Ishikawa (cell line): ENCODE measurements around the gene KRTAP16-1.

Experiments
- CEBPB ChIP-seq: IDR thresholded peaks from 2 replicates; pipeline ENCODE4 v1.6.1; 2012
- CREB1 ChIP-seq: IDR thresholded peaks from 2 replicates; pipeline ENCODE4 v1.6.1; 2012; ENCODE audit warnings: low read depth
- EP300 ChIP-seq: IDR thresholded peaks from 2 replicates; pipeline ENCODE4 v1.6.1; 2012; ENCODE audit warnings: borderline replicate concordance
- FOXM1 ChIP-seq: IDR thresholded peaks from 2 replicates; pipeline ENCODE4 v1.6.1; 2012; ENCODE audit warnings: low read depth, borderline replicate concordance
- MAX ChIP-seq: IDR thresholded peaks from 2 replicates; pipeline ENCODE4 v1.6.1; 2012
- RAD21 ChIP-seq: IDR thresholded peaks from 2 replicates; pipeline ENCODE4 v1.6.1; 2012; ENCODE audit warnings: low read depth
- TAF1 ChIP-seq: IDR thresholded peaks from 2 replicates; pipeline ENCODE4 v1.6.1; 2012; ENCODE audit warnings: low read depth, mild to moderate bottlenecking
- TCF12 ChIP-seq: IDR thresholded peaks from 2 replicates; pipeline ENCODE4 v1.6.1; 2012; ENCODE audit warnings: low read depth
- TEAD4 ChIP-seq: IDR thresholded peaks from 2 replicates; pipeline ENCODE4 v1.6.1; 2012
- USF1 ChIP-seq: IDR thresholded peaks from 2 replicates; pipeline ENCODE4 v1.6.1; 2012
- YY1 ChIP-seq: IDR thresholded peaks from 2 replicates; pipeline ENCODE4 v1.6.1; 2012; ENCODE audit warnings: low read depth

GRCh38 chr17:41338961-41339485 lies 29.9 kb upstream of the KRTAP16-1 start:
- no peak for TF ChIP-seq EP300
- TF ChIP-seq TAF1 = no peak
- no peak for TF ChIP-seq YY1
- TF ChIP-seq MAX = no peak
- TF ChIP-seq CREB1 = no peak
- TF ChIP-seq RAD21 = no peak
- no peak for TF ChIP-seq TCF12
- no peak for TF ChIP-seq FOXM1
- TF ChIP-seq USF1 = no peak
- no peak for TF ChIP-seq TEAD4
- TF ChIP-seq CEBPB = no peak
